GDM1 (cell line): ENCODE results near the gene GPATCH8.
A peak's percentile ranks its signal among the peaks of the same experiment; 100 is the strongest.
"Not testable (repeated sequence)": the region's sequence is repeated elsewhere in the genome, so short reads cannot be mapped to it uniquely, and the experiment has no call there.

Experiments
- DNase-seq: peaks from one replicate; lab custom pipeline; 2025; lab: John Stamatoyannopoulos, UW

The GPATCH8 gene

GRCh38 chr17:44374306-44375195 is 128.7 kb downstream of the GPATCH8 start:
- DNase-seq, result no peak

GRCh38 chr17:44372036-44372435 is 131.2 kb downstream of the GPATCH8 start:
- DNase-seq, result no peak

- DNase-seq, result not testable (repeated sequence)
Observed at GRCh38 chr17:44369414-44370023, 133.7 kb downstream of the GPATCH8 start.

- DNase-seq, result not testable (repeated sequence)
Observed at GRCh38 chr17:44368391-44369243, 134.6 kb downstream of the GPATCH8 start.

- no peak for DNase-seq
Observed at GRCh38 chr17:44367231-44367979, 135.8 kb downstream of the GPATCH8 start.

- DNase-seq, result not testable (repeated sequence)
Observed at GRCh38 chr17:44365051-44365450, 138.2 kb downstream of the GPATCH8 start.

GRCh38 chr17:44363613-44364159 is 139.5 kb downstream of the GPATCH8 start, which contains the start of gene FAM171A2:
TSS of gene FAM171A2 (minus strand) at chr17:44363853. CDS start at chr17:44363714, 139 bp downstream.
- DNase-seq, result peak; percentile 64

- DNase-seq, result no peak
Observed at GRCh38 chr17:44362949-44363612, 140.1 kb downstream of the GPATCH8 start.

GRCh38 chr17:44362459-44362948 is 140.7 kb downstream of the GPATCH8 start:
- no peak for DNase-seq

GRCh38 chr17:44361292-44362260 is 141.6 kb downstream of the GPATCH8 start:
- no peak for DNase-seq

GRCh38 chr17:44360826-44361225 is 142.4 kb downstream of the GPATCH8 start:
- no peak for DNase-seq

GRCh38 chr17:44360144-44360533 is 143.1 kb downstream of the GPATCH8 start:
- no peak for DNase-seq

GRCh38 chr17:44359458-44360143 is 143.6 kb downstream of the GPATCH8 start:
- DNase-seq, result no peak

GRCh38 chr17:44359006-44359405 is 144.2 kb downstream of the GPATCH8 start:
- DNase-seq, result no peak

GRCh38 chr17:44358066-44358465 is 145.1 kb downstream of the GPATCH8 start:
- DNase-seq, result no peak

GRCh38 chr17:44356241-44356640 is 147.0 kb downstream of the GPATCH8 start:
- DNase-seq, result no peak

- DNase-seq, result no peak
Observed at GRCh38 chr17:44355642-44356099, 147.5 kb downstream of the GPATCH8 start.
